ENCODE results near the gene RAI1.

RAI1 gene

DNA sequence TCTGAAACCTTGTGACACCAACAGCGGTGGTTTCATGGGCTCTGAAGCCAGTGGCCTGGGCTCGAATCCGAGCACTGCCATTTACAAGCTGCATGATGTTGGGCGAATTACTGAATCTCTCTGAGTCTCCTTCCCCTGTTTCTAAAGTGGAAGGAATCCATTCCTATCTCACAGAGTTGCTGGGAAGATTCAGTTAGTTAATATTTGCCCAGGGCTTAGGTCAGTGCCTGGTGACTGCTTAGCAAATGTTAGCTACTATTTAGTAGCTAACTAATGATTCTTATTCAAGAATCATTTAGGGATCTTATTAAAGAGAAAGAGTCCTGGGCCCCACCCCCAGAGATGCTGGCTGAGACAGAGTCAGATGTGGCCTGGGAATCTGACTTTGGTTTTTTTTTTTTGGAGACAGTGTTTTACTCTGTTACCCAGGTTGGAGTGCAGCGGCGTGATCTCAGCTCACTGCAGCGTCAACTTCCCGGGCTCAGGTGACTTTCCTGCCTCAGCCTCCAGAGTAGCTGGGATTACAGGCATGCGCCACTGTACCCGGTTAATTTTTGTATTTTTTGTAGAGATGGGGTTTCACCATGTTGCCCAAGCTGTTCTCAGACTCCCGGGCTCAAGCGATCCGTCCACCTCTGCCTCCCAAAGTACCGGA, 33.6 kb upstream of the RAI1 start:
- no peaks in the 10 kb centered on the region for H3K36me3 ChIP-seq
- no peak overlapping the region for H3K27ac ChIP-seq
- intact Hi-C loops (cut with DNase I; ENCODE audit: low total_unique reads), result no loop called here
- no peak overlapping the region for H3K4me3 ChIP-seq
- no peaks in the 10 kb centered on the region for H3K4me1 ChIP-seq
- peaks cover 0 to 5% (median 0%) of the 10 kb centered on the region in 3 donors for H3K9me3 ChIP-seq
- TF ChIP-seq, protein P1, sequence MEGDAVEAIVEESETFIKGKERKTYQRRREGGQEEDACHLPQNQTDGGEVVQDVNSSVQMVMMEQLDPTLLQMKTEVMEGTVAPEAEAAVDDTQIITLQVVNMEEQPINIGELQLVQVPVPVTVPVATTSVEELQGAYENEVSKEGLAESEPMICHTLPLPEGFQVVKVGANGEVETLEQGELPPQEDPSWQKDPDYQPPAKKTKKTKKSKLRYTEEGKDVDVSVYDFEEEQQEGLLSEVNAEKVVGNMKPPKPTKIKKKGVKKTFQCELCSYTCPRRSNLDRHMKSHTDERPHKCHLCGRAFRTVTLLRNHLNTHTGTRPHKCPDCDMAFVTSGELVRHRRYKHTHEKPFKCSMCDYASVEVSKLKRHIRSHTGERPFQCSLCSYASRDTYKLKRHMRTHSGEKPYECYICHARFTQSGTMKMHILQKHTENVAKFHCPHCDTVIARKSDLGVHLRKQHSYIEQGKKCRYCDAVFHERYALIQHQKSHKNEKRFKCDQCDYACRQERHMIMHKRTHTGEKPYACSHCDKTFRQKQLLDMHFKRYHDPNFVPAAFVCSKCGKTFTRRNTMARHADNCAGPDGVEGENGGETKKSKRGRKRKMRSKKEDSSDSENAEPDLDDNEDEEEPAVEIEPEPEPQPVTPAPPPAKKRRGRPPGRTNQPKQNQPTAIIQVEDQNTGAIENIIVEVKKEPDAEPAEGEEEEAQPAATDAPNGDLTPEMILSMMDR (IDR thresholded peaks at IDR 0.05), result no peak
- peaks cover 0 to 17% of the 10 kb centered on the region in 2 donors for H3K27me3 ChIP-seq
- DNase-seq, result no peak

DNA sequence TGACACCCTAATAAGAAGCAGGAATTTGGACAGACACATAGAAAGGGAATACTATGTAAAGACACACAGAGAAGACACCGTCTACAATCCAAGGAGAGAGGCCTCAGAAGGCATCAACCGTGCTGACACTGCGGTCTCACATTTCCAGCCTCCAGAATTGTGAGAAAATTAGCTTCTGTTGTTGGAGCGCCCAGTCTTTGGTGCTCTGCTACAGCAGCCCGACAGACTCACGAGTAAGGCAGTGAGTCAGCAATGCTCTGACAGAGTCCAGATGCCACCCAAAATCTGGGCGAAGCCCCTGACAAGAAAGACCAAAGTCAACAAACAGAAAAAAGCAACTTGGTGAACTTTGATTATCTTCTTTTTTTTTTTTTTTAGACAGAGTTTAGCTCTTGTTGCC, 32.5 kb upstream of the RAI1 start:
- Histone ChIP-seq H3K27me3 (peaks cover 0 to 17% of the 10 kb centered on the region in 2 donors), H3K36me3 (no peaks in the 10 kb centered on the region), H3K4me3 (no peak overlapping the region), H3K9me3 (peaks cover 0 to 5% (median 0%) of the 10 kb centered on the region in 3 donors), H3K27ac (no peak overlapping the region), H3K4me1 (no peaks in the 10 kb centered on the region)
- DNase-seq, result no peak
- TF ChIP-seq, protein P1 (IDR thresholded peaks at IDR 0.05), result no peak
- intact Hi-C loops (cut with DNase I; ENCODE audit: low total_unique reads), result no loop called here

DNA sequence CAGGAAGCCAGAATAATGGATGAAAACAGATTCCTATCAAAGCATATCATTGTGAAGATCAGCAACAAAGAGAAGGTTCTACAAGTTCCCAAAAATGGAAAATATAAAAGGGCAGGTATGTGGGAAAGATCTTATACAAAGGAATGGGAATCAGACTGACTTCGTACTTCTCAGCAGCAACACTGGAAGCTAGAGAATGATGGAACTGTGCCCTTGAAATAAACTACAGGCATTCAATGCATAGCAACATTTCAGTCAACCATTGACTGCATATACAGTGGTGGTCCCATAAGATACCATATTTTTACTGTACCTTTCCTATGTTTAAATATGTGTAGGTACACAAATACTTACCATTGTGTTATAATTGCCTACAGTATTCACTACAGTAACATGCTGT, 30.3 kb upstream of the RAI1 start:
- DNase-seq, result no peak
- H3K36me3 ChIP-seq, result no peaks in the 10 kb centered on the region
- H3K9me3 ChIP-seq, result peaks cover 0 to 5% (median 0%) of the 10 kb centered on the region in 3 donors
- no peaks in the 10 kb centered on the region for H3K4me1 ChIP-seq
- intact Hi-C loops (cut with DNase I; ENCODE audit: low total_unique reads), result no loop called here
- TF ChIP-seq, protein P1 (IDR thresholded peaks at IDR 0.05), result no peak
- H3K27me3 ChIP-seq, result peaks cover 0 to 3% of the 10 kb centered on the region in 2 donors
- no peak overlapping the region for H3K27ac ChIP-seq
- no peak overlapping the region for H3K4me3 ChIP-seq

DNA sequence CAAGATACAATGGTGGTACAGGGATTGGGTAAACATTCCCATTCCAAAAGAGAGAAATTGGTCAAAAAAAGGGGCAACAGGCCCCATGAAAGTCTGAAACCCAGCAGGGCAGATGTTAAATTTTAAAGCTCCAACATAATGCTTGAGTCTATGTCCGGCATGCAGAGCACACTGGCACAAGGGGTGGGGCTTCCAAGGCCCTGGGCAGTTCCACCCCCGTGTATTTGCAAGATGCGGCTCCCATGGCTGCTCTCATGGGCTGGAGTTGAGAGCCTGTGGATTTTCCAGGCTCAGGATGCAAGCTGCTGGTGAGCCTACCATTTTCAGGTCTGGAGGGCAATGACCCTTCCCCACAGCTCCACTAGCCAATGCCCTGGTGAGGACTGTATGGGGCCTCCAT, 27.9 kb upstream of the RAI1 start:
- peaks cover 0 to 10% (median 0%) of the 10 kb centered on the region in 3 donors for H3K9me3 ChIP-seq
- no peaks in the 10 kb centered on the region for H3K4me1 ChIP-seq
- H3K27ac ChIP-seq, result no peak overlapping the region
- H3K27me3 ChIP-seq, result no peaks in the 10 kb centered on the region
- H3K36me3 ChIP-seq, result no peaks in the 10 kb centered on the region
- no peak for DNase-seq
- no peak overlapping the region for H3K4me3 ChIP-seq
- TF ChIP-seq, protein P1 (IDR thresholded peaks at IDR 0.05), result no peak
- intact Hi-C loops (cut with DNase I; ENCODE audit: low total_unique reads), result no loop called here

DNA sequence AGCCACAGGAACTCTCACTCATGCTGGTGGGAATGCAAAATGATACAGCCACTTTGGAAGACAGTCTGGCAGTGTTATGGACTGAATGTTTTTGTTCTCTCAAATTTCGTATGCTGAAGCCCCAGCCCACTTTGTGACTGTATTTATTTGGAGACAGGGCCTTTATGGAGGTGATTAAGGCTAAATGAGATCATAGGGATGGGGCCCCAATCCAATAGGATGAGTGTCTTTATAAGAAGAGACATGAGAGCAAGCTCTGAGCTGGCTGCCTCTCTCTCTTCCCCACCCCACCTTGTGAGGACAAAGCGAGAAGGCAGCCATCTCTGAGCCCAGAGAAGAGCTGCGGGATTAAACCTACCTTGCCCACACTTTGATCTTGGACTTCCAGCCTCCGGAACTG, 21.9 kb upstream of the RAI1 start:
- Histone ChIP-seq H3K4me1 (peaks cover 0 to 6% (median 1%) of the 10 kb centered on the region in 4 donors), H3K27ac (no peak overlapping the region), H3K9me3 (peaks cover 0 to 14% (median 4%) of the 10 kb centered on the region in 3 donors), H3K27me3 (no peaks in the 10 kb centered on the region), H3K36me3 (no peaks in the 10 kb centered on the region), H3K4me3 (no peak overlapping the region)
- intact Hi-C loops (cut with DNase I; ENCODE audit: low total_unique reads), result no loop called here
- no peak for DNase-seq
- TF ChIP-seq, protein P1 (IDR thresholded peaks at IDR 0.05), result no peak

Data from tibial artery (tissue), 4 donors.